GM21423 (cell line): Measurements from ENCODE around the gene EVI5L.
"Not testable (repeated sequence)": the region's sequence is repeated elsewhere in the genome, so short reads cannot be mapped to it uniquely, and the experiment has no call there.

Experiments used
- ATAC-seq: cut with Tn5 transposase; IDR thresholded peaks from one replicate; pipeline ENCODE4 v1.9.1; 2021; ENCODE audit warnings: mild to moderate bottlenecking, moderate library complexity; ENCODE audit not compliant: unreplicated experiment

Gene EVI5L

GRCh38 chr19:7845390-7846154 is 15.6 kb downstream of the EVI5L start:
- ATAC-seq, result no peak

- no peak for ATAC-seq
Measured at GRCh38 chr19:7846155-7846646, 16.2 kb downstream of the EVI5L start.

GRCh38 chr19:7847664-7848063 is 17.6 kb downstream of the EVI5L start:
- ATAC-seq, result no peak

- no peak for ATAC-seq
Measured at GRCh38 chr19:7848779-7849457, 18.9 kb downstream of the EVI5L start.

GRCh38 chr19:7849631-7849999 is 19.6 kb downstream of the EVI5L start:
- ATAC-seq, result no peak

GRCh38 chr19:7850000-7850813 is 20.2 kb downstream of the EVI5L start:
- ATAC-seq, result no peak

- no peak for ATAC-seq
Measured at GRCh38 chr19:7850945-7851622, 21.1 kb downstream of the EVI5L start.

- no peak for ATAC-seq
Measured at GRCh38 chr19:7851623-7852500, 21.8 kb downstream of the EVI5L start.

GRCh38 chr19:7852851-7853769 is 23.1 kb downstream of the EVI5L start:
- no peak for ATAC-seq

- no peak for ATAC-seq
Measured at GRCh38 chr19:7853770-7854128, 23.7 kb downstream of the EVI5L start.

GRCh38 chr19:7855426-7856108 is 25.5 kb downstream of the EVI5L start:
- ATAC-seq, result no peak

GRCh38 chr19:7856109-7856591 is 26.1 kb downstream of the EVI5L start:
- ATAC-seq, result no peak

GRCh38 chr19:7856679-7857663 is 27.0 kb downstream of the EVI5L start:
- ATAC-seq, result no peak

- ATAC-seq, result no peak
Measured at GRCh38 chr19:7857727-7858108, 27.7 kb downstream of the EVI5L start.

- no peak for ATAC-seq
Measured at GRCh38 chr19:7858109-7858770, 28.2 kb downstream of the EVI5L start.

- not testable (repeated sequence) for ATAC-seq
Measured at GRCh38 chr19:7859087-7859486, 29.1 kb downstream of the EVI5L start.
